NB4 (cell line): ENCODE data around the gene RPS18.
"Not testable (repeated sequence)": the region's sequence is repeated elsewhere in the genome, so short reads cannot be mapped to it uniquely, and the experiment has no call there.

Experiments used
- DNase-seq: peaks from one replicate; pipeline ENCODE4 v3.0.0; 2010; ENCODE audit warnings: low read depth
- H3K4me3 ChIP-seq: one replicate; pipeline ENCODE4 v1.5.1; 2011; ENCODE audit warnings: mild to moderate bottlenecking, low read depth, low read length, moderate library complexity
- CTCF ChIP-seq: IDR thresholded peaks from one replicate; pipeline ENCODE4 v1.5.1; 2012; ENCODE audit warnings: low read depth, low read length
- MAX ChIP-seq: IDR thresholded peaks from 2 replicates; pipeline ENCODE4 v1.6.1; 2011; ENCODE audit warnings: low read depth, low read length
- MYC ChIP-seq: IDR thresholded peaks from 2 replicates; pipeline ENCODE4 v1.6.1; 2011; ENCODE audit warnings: low read depth, low read length
- POLR2A ChIP-seq: IDR thresholded peaks from 2 replicates; pipeline ENCODE4 v1.6.1; 2011; ENCODE audit warnings: mild to moderate bottlenecking; ENCODE audit not compliant: insufficient read length; ENCODE audit errors: extremely low read depth

The RPS18 gene

GRCh38 chr6:33279971-33280511, 8.2 kb downstream of the RPS18 start:
- DNase-seq: peak; percentile 59

GRCh38 chr6:33280539-33280938, 8.7 kb downstream of the RPS18 start:
- H3K4me3 ChIP-seq: no peak overlapping the region
- DNase-seq: peak; percentile 0
- TF ChIP-seq MYC (no peak), CTCF (no peak), POLR2A (no peak), MAX (no peak)

More at GRCh38 chr6:33279971-33280511, 8.2 kb downstream of the RPS18 start:
- TF ChIP-seq POLR2A: no peak
- TF ChIP-seq CTCF: peak; percentile 54
- H3K4me3 ChIP-seq: no peak overlapping the region

- not testable (repeated sequence) for DNase-seq, H3K4me3 ChIP-seq
Measured at GRCh38 chr6:33285214-33285613, 13.3 kb downstream of the RPS18 start.

GRCh38 chr6:33286946-33287914, 15.4 kb downstream of the RPS18 start:
- H3K4me3 ChIP-seq: peak overlapping the region; percentile 73
- TF ChIP-seq CTCF (no peak), POLR2A (no peak), MAX (no peak), MYC (no peak)
- no peak for DNase-seq

GRCh38 chr6:33288141-33288920, 16.5 kb downstream of the RPS18 start:
- H3K4me3 ChIP-seq: peak overlapping the region; percentile 73
- TF ChIP-seq MYC (no peak), CTCF (no peak), MAX (no peak), POLR2A (no peak)
- no peak for DNase-seq
